AG08395 (cell line): ENCODE measurements around the gene AQP7.
"Not testable (repeated sequence)": the region's sequence is repeated elsewhere in the genome, so short reads cannot be mapped to it uniquely, and the experiment has no call there.

ENCODE experiments used
- DNase-seq: peaks from one replicate; pipeline ENCODE4 v3.0.0; 2012; ENCODE audit warnings: mixed read lengths, low spot score

AQP7 gene

DNA sequence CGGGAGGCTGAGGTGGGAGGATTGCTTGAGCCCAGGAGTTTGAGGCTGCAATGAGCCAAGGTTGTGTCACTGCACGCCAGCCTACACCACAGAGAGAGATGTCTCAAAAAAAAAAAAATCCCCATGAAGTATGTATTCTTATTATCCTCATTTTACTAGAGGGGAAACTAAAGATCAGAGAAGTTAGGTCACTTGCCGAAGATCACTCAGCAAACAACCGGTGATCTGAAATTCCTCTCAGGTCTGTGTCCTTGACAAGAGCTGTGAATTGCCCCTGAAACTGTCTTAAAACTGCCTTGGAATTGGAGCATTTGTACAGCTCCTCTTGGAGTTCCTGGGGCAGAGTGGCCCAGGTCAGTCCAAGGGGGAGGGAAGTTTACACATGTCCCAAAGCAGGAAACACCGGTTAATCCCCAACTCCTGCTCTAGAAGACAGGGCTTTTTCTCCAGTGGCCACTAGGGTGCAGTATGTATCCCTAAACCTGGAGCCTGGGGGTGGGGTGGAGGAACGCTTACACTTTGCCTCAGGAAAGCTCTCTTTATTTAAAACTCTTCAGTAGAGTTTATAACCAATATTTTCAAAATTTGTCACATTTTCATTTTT, 27.6 kb downstream of the AQP7 start:
- peak; percentile 86 for DNase-seq

DNA sequence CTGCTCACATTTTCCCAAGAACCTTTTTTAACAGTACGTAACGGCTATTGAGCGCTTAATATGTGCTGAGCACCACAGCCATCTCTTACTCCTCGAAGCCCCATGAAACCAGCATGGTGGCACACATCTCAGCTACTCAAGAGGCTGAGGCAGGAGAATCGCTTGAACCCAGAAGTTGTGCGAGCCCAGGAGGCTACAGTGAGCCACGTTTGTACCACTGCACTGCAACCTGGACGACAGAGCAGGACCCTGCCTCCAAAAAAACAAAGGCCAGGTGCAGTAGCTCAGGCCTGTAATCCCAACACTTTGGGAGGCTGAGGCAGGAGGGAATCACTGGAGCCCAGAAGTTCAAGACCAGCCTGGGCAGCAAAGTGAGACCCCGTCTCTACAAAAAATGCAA, 28.2 kb downstream of the AQP7 start:
- DNase-seq, result no peak

DNA sequence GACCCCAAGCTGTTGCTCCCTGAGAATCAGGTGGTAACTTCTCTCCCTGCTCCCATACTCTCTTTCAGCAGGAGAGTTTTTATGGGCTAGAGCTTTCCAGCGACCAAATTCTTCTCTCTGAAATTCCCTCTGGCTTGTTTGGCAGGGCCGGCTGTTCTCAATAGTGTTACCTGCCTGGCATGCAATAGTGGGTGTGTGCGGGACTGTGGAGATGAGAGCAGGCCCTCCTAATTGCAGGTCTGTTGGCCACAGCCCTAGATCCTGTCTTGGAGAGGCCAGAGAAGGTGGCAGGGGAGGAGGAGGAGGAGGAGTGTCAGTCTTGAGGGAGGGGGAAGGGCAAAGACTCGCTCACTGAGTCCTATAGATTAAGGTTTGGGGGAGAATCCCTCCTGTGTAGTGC, 29.5 kb downstream of the AQP7 start:
- DNase-seq, result no peak

DNA sequence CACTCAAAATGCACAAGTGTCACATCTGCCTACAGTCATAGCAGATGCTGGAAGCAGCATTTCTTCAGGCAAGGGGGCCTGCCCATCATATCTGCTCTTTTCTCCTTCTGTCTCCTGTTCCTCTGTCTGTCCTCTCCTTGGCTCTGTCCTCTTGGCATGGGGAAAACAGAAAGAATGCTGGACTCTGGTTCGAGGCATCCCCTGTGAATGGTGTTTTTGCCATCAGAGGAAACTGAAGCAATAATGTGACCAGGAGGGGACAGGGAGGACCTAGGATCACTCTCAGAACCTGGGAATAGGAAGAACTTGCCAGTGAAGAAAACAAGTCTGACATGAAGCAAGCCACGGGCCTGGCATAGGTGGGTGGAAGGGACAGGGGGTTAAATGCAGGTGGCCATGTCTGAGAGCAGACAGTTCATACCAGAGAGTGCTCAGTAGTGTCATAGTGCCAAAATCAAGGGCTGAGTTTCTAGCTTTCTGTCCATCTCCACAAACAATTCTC, 35.3 kb downstream of the AQP7 start:
- DNase-seq, result no peak

DNA sequence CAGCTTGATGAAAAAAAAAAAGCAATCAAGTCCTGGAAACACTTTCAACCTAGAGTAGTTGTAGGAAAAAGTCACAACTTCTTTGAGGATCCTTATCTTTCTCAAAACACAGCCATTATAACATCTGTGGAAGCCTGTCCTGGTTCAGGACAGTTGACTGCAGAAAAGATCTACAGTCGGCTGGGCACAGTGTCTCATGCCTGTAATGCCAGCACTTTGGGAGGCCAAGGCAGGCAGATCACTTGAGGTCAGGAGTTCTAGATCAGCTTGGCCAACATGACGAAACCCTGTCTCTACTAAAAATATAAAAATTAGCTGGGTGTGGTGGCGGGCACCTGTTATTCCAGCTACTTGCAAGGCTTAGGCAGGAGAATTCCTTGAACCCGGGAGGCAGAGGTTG, 37.6 kb downstream of the AQP7 start:
- not testable (repeated sequence) for DNase-seq

DNA sequence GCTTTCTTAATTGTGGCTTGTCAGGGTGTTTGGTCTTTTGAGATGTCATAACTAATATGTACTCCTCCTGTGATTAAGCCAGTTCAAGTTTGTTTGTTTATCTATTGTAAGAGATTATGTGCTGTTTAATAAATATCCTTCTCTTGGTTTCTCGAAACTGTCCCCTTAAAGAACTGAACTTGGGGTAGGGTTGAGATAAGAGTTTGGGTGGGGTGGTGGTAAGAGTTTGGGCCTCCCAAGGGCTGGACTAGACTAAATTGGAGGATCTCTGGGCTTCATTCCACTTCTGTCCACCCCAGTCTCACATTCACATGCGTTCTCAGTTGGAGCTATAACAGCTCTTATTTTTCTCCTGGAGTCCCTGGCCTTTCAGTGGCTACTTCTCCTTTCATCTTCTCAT, 38.2 kb downstream of the AQP7 start:
- DNase-seq, result no peak

DNA sequence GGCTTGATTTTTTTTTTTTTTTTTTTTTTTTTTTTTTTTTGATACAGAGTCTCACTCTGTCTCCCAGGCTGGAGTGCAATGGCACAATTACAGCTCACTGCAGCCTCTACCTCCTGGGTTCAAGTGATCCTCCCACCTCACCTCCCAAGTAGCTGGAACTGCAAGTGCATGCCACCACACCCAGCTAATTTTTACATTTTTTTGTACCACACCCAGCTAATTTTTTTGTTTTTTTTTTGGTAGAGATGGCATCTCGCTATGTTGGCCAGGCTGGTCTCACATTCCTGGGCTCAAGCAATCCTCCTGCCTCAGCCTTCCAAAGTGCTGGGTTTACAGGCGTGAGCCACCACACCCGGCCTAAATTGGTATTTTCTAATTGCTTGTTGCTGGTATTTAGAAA, 43.7 kb downstream of the AQP7 start:
- not testable (repeated sequence) for DNase-seq

DNA sequence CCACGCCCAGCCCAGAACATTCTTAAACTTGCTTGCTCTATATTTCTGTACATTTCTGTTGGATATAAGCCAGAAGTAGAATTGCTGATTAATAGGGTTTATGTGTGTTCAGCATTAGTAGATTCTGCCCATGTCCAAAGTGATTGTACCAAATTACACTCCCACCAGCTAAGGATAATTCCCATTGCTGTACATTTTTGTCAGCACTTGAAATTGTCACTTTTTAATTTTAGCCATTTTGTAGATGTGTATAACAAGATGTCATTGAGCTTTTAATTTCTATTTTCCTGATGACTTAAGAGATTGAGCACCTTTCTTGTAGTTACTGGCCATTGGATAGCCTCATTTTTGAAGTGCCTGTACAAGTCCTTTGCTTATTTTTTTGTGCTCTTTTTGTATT, 46.4 kb downstream of the AQP7 start:
- no peak for DNase-seq

DNA sequence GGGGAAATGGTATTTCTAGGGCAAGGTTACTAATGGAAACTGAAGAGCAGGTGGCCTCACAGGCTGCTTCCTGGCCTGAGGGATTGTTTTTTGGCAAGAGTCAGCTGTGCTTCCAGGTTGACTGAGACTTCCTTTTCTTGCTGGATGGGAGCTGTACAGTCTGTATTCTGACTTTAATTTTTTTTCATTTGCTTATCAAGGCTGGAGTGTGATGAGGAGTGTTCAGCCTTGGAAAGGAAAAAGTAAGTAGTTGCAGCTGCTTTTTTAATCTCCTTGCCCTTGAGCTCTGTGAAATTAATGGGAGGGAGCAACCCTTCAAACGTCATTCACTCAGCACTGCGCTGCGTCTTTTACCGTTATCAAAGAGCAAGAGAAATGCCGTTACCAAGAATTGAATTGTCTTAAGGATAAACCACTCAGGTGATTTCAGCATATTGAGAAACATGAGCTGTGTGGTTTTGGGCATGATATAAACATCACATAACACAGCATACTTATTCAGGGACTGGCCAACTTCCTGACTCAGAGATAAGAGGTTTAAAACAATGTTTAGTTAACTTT, 47.6 kb downstream of the AQP7 start:
- no peak for DNase-seq

DNA sequence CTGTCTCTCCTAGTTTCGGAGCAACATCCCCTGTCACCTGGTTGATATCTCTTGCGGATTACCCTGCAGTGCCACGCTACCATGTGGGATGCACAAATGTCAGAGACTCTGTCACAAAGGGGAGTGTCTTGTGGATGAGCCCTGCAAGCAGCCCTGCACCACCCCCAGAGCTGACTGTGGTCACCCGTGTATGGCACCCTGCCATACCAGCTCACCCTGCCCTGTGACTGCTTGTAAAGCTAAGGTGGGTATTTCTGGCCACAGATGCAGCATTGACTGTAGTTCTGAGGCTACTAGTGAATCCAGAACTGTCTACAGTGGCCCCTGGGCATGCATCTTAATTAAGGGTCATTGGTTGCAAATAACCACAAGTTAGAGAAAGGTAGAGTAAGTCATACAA, 50.8 kb downstream of the AQP7 start:
- DNase-seq, result no peak

DNA sequence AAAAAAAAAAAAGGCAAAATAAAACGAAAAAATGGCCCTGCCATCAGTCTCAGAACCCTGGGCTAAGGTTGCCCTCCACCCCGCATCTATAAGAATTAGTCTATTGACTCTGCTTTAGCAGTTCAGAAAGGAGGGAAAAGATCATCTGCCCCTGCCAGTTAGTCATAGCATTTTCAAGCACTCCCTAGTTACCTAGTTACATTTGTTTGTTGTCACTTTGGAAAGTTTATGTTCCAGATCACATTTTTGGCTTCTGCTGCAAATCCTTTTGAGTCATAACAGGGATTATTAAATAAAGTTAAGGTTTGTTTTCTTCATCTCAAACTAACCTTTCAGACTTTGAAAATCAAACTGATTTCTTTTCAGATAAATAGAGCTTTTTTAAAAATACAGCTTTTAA, 52.1 kb downstream of the AQP7 start:
- peak; percentile 85 for DNase-seq

DNA sequence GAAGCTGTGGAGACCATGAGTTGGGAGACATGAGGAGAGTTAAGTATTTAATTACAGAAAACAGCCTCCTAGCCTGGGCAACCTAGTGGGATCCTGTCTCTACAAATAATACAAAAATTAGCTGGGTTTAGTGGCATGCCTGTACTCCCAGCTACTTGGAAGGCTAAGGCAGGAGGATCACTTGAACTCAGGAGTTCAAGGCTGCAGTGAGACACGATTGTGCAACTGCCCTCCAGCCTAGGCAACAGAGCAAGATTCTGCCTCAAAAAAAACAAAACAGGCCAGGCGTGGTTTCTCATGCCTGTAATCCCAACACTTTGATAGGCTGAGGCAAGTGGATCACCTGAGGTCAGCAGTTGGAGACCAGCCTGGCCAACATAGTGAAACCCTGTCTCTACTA, 52.6 kb downstream of the AQP7 start:
- DNase-seq, result no peak

DNA sequence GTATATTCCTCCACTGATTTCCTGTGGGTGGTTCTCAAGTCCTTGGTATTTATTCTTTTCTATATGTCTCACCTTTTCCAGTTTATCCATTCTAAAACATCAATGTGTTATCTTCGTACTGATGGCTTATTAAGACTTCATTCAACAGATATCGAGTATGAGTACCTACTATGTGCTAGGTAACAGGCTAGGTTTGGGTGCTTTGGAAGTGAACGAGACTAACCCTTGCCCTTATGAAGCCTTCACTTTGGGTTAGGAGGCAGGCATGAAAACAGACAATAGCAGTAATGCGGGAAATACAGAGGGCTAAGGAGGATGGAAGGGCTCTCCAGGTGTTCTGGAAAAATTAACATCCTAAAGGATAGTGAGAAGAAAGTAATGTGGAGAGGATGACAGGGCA, 53.4 kb downstream of the AQP7 start:
- no peak for DNase-seq

DNA sequence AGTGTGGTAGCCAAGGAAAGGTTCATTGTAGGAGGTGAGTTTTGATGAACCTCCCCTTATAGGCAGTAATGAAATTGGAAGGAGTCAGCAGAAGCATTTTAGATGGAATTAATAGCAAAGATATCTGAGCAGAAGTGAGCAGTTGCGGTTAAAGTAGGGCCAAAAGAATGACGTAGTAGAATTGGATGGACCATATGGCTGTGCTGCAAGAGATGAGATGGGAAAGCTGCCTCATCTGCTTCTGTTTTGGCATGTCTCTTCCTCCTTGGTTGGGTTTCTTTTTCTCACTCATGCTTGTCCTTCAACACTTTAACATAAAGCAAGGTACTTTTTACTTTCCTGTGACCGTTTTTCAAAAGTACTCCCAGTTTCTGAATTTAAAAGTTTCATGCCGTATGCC, 55.8 kb downstream of the AQP7 start:
- DNase-seq, result no peak

DNA sequence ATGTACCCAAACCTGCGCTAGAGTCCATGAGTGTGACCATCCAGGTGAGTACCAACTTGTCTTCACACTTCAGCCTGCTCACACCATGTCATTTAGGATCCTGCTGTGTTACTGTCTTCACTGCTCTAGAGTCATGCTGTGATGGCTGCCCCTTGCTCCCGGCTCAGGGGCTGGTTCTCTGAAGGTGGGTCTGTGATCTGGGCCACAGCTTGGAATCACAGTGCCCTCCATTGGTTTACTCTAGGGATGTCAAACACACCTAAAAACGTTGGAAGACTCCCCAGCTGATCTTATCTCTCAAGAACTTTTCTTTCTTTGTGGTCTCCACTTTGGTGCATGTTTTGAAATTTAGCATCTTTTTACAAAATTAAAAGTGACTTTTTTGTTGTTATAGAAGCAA, 58.2 kb downstream of the AQP7 start:
- no peak for DNase-seq

DNA sequence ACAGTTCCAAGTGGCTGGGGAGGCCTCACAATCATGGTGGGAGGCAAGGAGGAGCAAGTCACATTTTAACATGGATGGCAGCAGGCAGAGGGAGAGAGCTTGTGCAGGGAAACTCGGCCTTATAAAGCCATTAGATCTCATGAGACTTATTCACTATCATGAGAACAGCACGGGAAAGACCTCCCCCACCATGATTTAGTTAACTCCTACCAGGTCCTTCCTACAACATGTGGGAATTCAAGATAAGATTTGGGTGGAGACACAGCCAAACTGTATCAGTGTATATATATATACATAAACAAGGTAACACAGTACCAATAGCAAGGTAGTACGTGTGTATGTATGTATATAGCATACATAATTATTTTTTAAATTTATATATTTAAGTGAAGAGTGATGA, 61.2 kb downstream of the AQP7 start:
- no peak for DNase-seq

DNA sequence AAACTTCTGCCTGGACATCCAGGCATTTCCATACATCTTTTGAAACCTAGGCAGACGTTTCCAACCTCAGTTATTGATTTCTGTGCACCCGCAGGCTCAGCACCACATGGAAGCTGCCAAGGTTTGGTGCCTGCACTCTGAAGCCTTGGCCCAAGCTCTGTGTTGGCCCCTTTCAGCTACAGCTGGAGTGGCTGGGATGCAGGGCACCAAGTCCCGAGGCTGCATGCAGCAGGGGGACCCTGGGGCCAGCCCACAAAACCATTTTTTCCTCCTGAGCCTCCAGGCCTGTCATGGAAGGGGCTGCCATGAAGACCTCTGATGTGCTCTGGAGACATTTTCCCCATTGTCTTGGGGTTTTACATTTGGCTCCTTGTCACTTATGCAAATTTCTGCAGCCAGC, 62.2 kb downstream of the AQP7 start:
- DNase-seq, result no peak
